GM23248 (cell line): ENCODE data around the gene TP53INP2. TPM values are rescaled to one million over a fixed set of nuclear protein-coding genes. Genes with fewer than 3 reads are reported as not detected.
A peak's percentile ranks its signal among the peaks of the same experiment; 100 is the strongest.

Source experiments
- DNase-seq: peaks from one replicate; pipeline ENCODE4 v3.0.0-alpha.2; 2015
- H2AFZ ChIP-seq: fragments of 200-600 bp; sonication (generic); 2 replicates; pipeline ENCODE4 v1.6.1; 2016; ENCODE audit warnings: antibody characterized with exemption
- H3F3A ChIP-seq: fragments of 200-600 bp; sonication (generic); 2 replicates; pipeline ENCODE4 v1.6.1; 2016; ENCODE audit warnings: mild to moderate bottlenecking, antibody characterized with exemption, mixed run types; ENCODE audit not compliant: insufficient read depth
- H3K27ac ChIP-seq: fragments of 200-600 bp; sonication (generic); 2 replicates; pipeline ENCODE4 v1.5.1; 2016; ENCODE audit warnings: mild to moderate bottlenecking
- H3K27me3 ChIP-seq: fragments of 200-600 bp; sonication (generic); replicated peaks from 2 replicates; pipeline ENCODE4 v1.6.1; 2016; ENCODE audit warnings: mild to moderate bottlenecking; ENCODE audit not compliant: insufficient read depth
- H3K36me3 ChIP-seq: fragments of 200-600 bp; sonication (generic); 2 replicates; pipeline ENCODE4 v1.6.1; 2016; ENCODE audit warnings: low read depth, mild to moderate bottlenecking
- H3K4me1 ChIP-seq: fragments of 200-600 bp; sonication (generic); 2 replicates; pipeline ENCODE4 v1.6.1; 2016; ENCODE audit warnings: mild to moderate bottlenecking; ENCODE audit not compliant: insufficient read depth
- H3K4me2 ChIP-seq: fragments of 200-600 bp; sonication (generic); one replicate; pipeline ENCODE4 v1.6.1; 2016; ENCODE audit warnings: mild to moderate bottlenecking; ENCODE audit not compliant: unreplicated experiment
- H3K4me3 ChIP-seq: fragments of 200-600 bp; sonication (generic); 2 replicates; pipeline ENCODE4 v1.5.1; 2016; ENCODE audit warnings: mild to moderate bottlenecking
- H3K79me2 ChIP-seq: fragments of 200-600 bp; sonication (generic); 2 replicates; pipeline ENCODE4 v1.6.1; 2016; ENCODE audit warnings: mild to moderate bottlenecking; ENCODE audit not compliant: insufficient read depth
- H3K9ac ChIP-seq: fragments of 200-600 bp; sonication (generic); 2 replicates; pipeline ENCODE4 v1.6.1; 2016; ENCODE audit warnings: mild to moderate bottlenecking
- H3K9me2 ChIP-seq: fragments of 200-600 bp; sonication (generic); 2 replicates; pipeline ENCODE4 v1.6.1; 2016; ENCODE audit warnings: mixed run types, mild to moderate bottlenecking, moderate library complexity; ENCODE audit not compliant: insufficient read depth
- H3K9me3 ChIP-seq: fragments of 200-600 bp; sonication (generic); one replicate; pipeline ENCODE4 v1.6.1; 2017; ENCODE audit warnings: low read depth
- H4K20me1 ChIP-seq: fragments of 200-600 bp; sonication (generic); 2 replicates; pipeline ENCODE4 v1.6.0; 2016; ENCODE audit not compliant: insufficient read depth
- EZH2 ChIP-seq: fragments of 200-600 bp; sonication (generic); IDR thresholded peaks from 2 replicates; pipeline ENCODE4 v1.6.1; 2018; ENCODE audit warnings: antibody characterized with exemption, mild to moderate bottlenecking; ENCODE audit not compliant: insufficient read depth, poor library complexity, severe bottlenecking
- EZH2phosphoT487 ChIP-seq: fragments of 200-600 bp; sonication (generic); IDR thresholded peaks from 2 replicates; pipeline ENCODE4 v1.6.1; 2018; ENCODE audit warnings: antibody characterized with exemption, moderate library complexity, mild to moderate bottlenecking, low read depth; ENCODE audit not compliant: insufficient read depth
- WGBS, 2 experiments: methylation state at CpG; one replicate each; pipeline ENCODE4 v1.1.6; 2015 to 2017; ENCODE audit warnings: low lambda C conversion rate in 2 of 2, low coverage in 1 of 2; ENCODE audit errors: missing lambda C conversion rate in 2 of 2; 5-methylcytosine and 5-hydroxymethylcytosine counted together
- in situ Hi-C: fragments of 300-500 bp; cut with MboI; formaldehyde crosslinking; loops from 2 replicates; pipeline ENCODE4 v1.15.0; 2020
- polyA plus RNA-seq: library from polyadenylated mRNA; unstranded; fragments of >200 nt; fragmentation: Nextera tagmentation; extraction: Ambion mirVana; gene quantifications from 2 replicates; pipeline ENCODE4 v1.2.1, GENCODE V29; 2016
- total RNA-seq: library from RNA; depleted of rRNA; stranded (reverse); fragments of >200 nt; shearing (Covaris generic); gene quantifications from 2 replicates; pipeline ENCODE4 v1.2.3, GENCODE V29; 2014

TP53INP2 gene
- total and polyA plus RNA-seq, 2 experiments from 2014 or later: 3.9 to 4.4 TPM

DNA sequence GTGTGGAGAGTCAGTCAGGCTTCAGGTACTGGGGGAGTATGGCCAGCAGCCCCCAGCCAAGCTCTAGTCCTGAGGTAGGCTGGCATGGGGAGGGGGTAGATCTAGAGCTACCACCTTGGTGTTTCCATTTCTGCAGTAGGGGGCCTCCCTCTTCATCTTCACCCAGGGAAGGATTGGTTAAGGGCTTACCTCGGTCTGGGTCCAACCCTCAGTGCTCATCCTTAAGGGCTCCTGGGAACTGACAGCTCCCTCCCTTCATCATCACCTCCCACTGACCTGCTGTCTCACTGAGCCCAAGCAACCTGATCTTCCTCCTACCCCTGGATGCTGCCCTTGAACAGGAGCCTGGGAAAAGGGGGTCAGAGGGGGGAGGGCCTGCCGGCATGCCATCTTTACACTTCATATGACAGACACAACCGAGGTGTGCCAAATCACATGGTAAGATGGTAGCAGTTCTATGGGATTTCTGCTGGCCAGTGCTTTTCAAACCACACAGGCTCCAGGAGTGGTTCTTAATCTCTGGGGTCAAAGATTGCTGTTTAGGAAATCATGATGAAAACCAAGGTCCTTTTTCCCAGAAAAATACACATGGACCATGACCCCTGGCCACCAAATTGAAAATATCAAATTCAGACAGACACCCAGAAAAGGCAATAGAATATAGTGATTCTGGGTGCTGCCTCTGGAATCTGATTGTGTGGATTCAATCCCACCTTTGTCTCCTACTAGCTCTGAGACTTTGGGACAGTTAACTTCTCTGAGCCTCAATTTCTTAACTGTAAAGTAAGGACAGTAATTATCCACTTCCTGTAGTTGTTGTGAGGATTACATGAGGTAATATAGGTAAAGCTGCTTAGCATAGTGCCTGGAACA is 3.0 kb downstream of the TP53INP2 start:
- no peak for DNase-seq
- Histone ChIP-seq H3F3A (peaks cover 14% of the 10 kb centered on the region; the same call in 1 of the 2 replicates), H2AFZ (no peak overlapping the region), H3K4me1 (peaks cover 15% of the 10 kb centered on the region), H3K4me2 (no peak overlapping the region), H3K9me3 (no peaks in the 10 kb centered on the region), H3K9ac (no peak overlapping the region), H3K27me3 (no peaks in the 10 kb centered on the region), H3K9me2 (no peaks in the 10 kb centered on the region), H3K36me3 (no peaks in the 10 kb centered on the region), H3K4me3 (no peak overlapping the region), H3K27ac (no peak overlapping the region), H4K20me1 (no peaks in the 10 kb centered on the region), H3K79me2 (no peaks in the 10 kb centered on the region)
- 71 to 72% methylated on average over 3 of the region's 3 CpGs for WGBS, 2 experiments
- in situ Hi-C loops: loop anchor here (25.0 kb wide), 1 partner anchor 395 kb away; the partner anchor contains the start of gene AHCY
- no peak for TF ChIP-seq EZH2
- no peak for TF ChIP-seq EZH2phosphoT487

DNA sequence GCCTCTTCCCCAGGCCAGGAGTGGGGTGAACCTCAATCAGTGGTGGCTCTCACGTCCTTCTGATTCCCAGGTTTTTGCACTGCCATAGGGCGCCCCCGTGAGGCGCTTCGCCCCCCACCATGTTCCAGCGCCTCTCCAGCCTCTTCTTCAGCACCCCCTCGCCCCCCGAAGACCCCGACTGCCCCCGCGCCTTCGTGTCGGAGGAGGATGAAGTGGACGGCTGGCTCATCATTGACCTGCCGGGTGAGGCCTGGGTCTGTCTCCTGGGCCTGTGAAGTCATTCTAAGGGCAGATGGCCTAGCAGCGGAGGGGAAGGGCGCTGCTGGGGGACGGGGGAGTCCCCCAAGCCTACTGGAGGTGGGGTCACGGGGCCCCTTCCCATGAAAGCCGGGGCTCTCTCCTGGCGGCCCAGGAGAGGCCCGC is 4.5 kb downstream of the TP53INP2 start:
- peak overlapping the region; percentile 91 for H3K4me3 ChIP-seq
- H3K36me3 ChIP-seq: no peaks in the 10 kb centered on the region
- peak overlapping the region; percentile 91 for H2AFZ ChIP-seq
- peak overlapping the region; percentile 87 for H3K4me2 ChIP-seq
- no peaks in the 10 kb centered on the region for H3K79me2 ChIP-seq
- TF ChIP-seq EZH2: no peak
- no peak for TF ChIP-seq EZH2phosphoT487
- peak; percentile 56 for DNase-seq
- peaks cover 20% of the 10 kb centered on the region for H3K4me1 ChIP-seq
- H3K27ac ChIP-seq: peak overlapping the region; percentile 23; the same call in 1 of the 2 replicates
- no peaks in the 10 kb centered on the region for H3K9me2 ChIP-seq
- H4K20me1 ChIP-seq: no peaks in the 10 kb centered on the region
- H3K9ac ChIP-seq: peak overlapping the region; percentile 90
- WGBS, 2 experiments: 19 to 23% methylated on average over 8 to 22 of the region's 22 CpGs
- no peaks in the 10 kb centered on the region for H3K27me3 ChIP-seq
- H3K9me3 ChIP-seq: no peaks in the 10 kb centered on the region
- in situ Hi-C loops: loop anchor here (25.0 kb wide), 1 partner anchor 396 kb away; the partner anchor contains the start of gene AHCY
- peaks cover 29% of the 10 kb centered on the region for H3F3A ChIP-seq

DNA sequence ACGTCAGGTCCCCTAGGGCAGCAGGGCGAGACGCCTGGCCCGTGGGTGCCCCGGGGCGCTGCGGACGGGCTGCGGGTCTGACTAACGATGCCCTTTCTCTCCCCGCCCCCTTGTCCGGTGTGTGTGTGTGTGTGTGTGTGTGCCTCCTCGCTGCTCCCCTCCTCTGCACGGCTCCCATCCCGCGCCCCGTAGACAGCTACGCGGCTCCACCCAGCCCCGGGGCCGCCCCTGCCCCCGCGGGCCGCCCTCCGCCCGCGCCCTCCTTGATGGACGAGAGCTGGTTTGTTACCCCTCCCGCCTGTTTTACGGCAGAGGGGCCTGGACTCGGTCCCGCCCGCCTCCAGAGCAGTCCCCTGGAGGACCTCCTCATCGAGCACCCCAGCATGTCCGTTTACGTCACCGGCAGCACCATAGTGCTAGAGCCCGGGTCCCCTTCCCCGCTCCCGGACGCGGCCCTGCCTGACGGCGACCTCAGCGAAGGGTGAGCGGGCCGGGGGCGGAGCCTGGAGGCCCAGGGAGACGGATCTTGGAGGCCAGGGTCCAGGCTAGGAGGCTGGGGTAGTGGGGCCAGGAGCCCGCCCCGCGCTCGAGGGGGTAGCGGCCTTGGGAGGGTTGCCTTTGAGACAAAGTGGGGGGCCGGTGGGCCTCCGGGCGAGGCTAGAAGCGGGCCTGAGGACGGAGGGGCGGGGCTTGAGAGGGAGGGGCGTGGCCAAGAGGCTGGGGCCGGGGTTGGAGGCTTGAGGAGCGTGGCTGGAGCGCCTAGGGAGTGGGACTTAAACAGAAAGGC is 5.1 kb downstream of the TP53INP2 start:
- Histone ChIP-seq H3K9ac (peak overlapping the region; percentile 90), H3K4me2 (peak overlapping the region; percentile 87), H3K79me2 (no peaks in the 10 kb centered on the region), H3K9me2 (no peaks in the 10 kb centered on the region), H3K27me3 (no peaks in the 10 kb centered on the region), H4K20me1 (no peaks in the 10 kb centered on the region), H3K36me3 (no peaks in the 10 kb centered on the region), H3K4me3 (peak overlapping the region; percentile 91), H3F3A (peaks cover 35% of the 10 kb centered on the region), H3K27ac (peak overlapping the region; percentile 62), H3K9me3 (no peaks in the 10 kb centered on the region), H2AFZ (peak overlapping the region; percentile 91), H3K4me1 (peaks cover 25% of the 10 kb centered on the region)
- in situ Hi-C loops: loop anchor here (25.0 kb wide), 1 partner anchor 397 kb away; the partner anchor contains the start of gene AHCY
- 1 to 2% methylated on average over 32 to 60 of the region's 64 CpGs for WGBS, 2 experiments
- no peak for TF ChIP-seq EZH2
- DNase-seq: peak; percentile 84

DNA sequence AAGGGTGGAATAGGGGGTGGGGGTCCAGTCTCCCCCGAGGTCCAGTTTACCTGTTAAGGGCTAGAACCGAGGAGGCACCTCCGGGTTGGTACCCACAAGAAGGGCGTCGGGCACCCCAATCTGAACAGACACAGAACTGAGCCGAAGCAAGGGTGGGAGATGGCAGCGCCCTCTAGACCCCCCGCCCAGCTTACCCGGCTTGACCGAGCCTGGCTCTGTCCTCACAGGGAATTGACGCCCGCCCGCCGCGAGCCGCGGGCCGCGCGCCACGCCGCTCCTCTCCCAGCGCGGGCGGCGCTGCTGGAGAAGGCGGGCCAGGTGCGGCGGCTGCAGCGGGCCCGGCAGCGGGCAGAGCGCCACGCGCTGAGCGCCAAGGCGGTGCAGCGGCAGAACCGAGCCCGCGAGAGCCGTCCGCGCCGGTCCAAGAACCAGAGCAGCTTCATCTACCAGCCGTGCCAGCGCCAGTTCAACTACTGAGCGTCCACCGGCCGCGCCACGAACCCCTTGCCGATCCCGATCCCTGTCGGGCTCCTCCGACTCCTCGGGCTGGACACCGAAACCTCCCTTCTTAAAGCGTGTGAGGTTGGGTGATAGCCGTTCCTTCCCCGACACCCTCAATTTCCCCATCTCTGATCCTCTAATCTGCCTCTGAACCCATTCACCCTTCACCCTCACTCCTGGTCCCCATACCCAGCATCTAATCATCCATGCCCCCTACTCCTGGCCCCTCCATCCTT is 5.9 kb downstream of the TP53INP2 start:
- Histone ChIP-seq H3K9me2 (no peaks in the 10 kb centered on the region), H3K79me2 (no peaks in the 10 kb centered on the region), H3K36me3 (no peaks in the 10 kb centered on the region), H3K4me1 (peaks cover 30% of the 10 kb centered on the region), H3K27ac (peak overlapping the region; percentile 62), H2AFZ (peak overlapping the region; percentile 91), H4K20me1 (no peaks in the 10 kb centered on the region), H3K4me2 (peak overlapping the region; percentile 87), H3K9me3 (no peaks in the 10 kb centered on the region), H3F3A (peaks cover 42% of the 10 kb centered on the region), H3K4me3 (peak overlapping the region; percentile 91), H3K9ac (peak overlapping the region; percentile 90), H3K27me3 (no peaks in the 10 kb centered on the region)
- WGBS, 2 experiments: 1 to 5% methylated on average over 24 to 43 of the region's 61 CpGs
- in situ Hi-C loops: loop anchor here (25.0 kb wide), 1 partner anchor 398 kb away; the partner anchor contains the start of gene AHCY
- TF ChIP-seq EZH2phosphoT487 (no peak), EZH2 (no peak)
- peak; percentile 82 for DNase-seq
